22Rv1 (cell line): ENCODE data around the gene ST3GAL5.

ENCODE experiments used
- H3K27ac ChIP-seq: fragments of 450-650 bp; 2 replicates; pipeline ENCODE4 v1.5.1; 2017
- ZFX ChIP-seq: fragments of 450-650 bp; IDR thresholded peaks from 2 replicates; pipeline ENCODE4 v1.6.1; 2017; ENCODE audit warnings: antibody characterized with exemption, borderline replicate concordance
- TF ChIP-seq, protein P1 (sequence below): fragments of 450-650 bp; IDR thresholded peaks from 2 replicates; pipeline ENCODE4 v1.5.1; 2017; ENCODE audit warnings: mild to moderate bottlenecking

ST3GAL5 gene

DNA sequence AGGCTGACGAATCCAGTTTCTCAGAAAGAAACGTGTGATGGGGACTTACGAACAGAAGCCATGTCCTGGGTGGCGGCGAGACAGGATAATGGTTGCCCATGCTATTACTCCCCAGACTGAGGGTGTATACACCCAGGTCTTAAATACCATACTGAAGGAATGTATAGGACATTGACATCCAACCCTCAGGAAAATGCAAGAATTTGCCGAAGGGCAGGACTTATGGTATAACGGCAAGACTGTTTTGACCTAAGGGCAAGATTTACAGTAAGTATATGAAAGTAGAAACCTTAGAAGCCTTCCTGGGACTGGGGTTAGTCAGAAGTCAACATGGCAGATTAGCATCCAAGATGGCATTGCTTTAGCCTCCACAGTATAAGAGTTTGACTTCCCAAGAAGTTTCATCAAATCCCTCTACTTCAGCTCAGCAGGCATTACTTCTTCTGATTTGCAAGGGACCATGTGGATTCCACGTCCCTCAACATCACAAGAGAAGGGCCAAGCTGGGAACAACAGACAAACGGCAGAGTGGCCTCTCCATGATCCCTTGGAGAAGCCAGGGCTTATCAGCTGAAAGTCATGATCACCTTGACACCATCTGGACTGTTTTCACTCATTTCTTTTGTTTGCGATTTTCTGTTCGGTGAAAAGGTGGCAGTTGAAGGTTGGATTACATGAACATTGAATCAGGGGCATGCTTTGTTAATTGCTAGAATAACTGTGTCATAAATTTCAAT, 21.1 kb downstream of the ST3GAL5 start:
- H3K27ac ChIP-seq: no peak overlapping the region
- TF ChIP-seq, protein P1, sequence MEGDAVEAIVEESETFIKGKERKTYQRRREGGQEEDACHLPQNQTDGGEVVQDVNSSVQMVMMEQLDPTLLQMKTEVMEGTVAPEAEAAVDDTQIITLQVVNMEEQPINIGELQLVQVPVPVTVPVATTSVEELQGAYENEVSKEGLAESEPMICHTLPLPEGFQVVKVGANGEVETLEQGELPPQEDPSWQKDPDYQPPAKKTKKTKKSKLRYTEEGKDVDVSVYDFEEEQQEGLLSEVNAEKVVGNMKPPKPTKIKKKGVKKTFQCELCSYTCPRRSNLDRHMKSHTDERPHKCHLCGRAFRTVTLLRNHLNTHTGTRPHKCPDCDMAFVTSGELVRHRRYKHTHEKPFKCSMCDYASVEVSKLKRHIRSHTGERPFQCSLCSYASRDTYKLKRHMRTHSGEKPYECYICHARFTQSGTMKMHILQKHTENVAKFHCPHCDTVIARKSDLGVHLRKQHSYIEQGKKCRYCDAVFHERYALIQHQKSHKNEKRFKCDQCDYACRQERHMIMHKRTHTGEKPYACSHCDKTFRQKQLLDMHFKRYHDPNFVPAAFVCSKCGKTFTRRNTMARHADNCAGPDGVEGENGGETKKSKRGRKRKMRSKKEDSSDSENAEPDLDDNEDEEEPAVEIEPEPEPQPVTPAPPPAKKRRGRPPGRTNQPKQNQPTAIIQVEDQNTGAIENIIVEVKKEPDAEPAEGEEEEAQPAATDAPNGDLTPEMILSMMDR: no peak
- no peak for TF ChIP-seq ZFX

DNA sequence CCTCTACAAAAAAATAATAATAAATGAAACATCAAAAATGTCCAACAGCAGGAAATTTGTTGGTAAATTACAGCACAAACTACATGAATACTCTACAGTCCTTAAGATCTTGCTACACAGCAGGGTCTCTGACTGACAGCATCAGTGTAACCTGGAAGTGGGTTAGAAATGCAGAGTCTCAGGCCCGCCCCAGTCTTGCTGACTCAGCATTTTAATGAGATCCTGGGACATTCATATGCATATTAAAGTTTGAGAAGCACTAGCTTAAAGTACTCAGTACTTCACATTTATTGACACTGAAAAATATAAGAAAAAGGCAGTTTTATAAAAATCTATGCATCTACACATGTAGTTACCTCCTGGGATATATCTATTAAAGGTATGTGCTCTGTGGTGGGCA, 21.7 kb downstream of the ST3GAL5 start:
- H3K27ac ChIP-seq: no peak overlapping the region
- TF ChIP-seq, protein P1: no peak
- no peak for TF ChIP-seq ZFX

DNA sequence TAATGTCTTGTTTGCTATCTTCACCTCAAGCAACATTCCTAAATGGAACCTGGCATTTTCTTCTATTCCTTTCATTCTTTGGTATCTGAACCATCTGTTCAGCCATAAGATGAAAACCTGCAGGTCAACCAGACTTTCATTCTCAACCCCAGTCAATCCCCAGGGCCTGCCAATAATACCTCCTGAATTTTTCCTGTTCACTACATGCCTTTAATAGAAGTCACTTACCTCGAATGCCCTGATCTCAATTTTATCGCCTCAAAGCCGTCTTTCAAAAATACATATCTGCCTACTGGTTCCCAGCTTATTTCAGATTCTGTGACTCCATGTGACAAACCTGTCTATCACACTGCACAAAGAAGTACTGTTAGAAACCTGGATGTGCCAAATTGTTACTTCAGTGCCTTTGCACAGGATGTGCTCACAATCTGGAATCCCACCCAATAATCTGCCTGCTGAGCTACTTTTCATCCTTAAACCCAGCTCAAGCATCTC, 22.6 kb downstream of the ST3GAL5 start:
- H3K27ac ChIP-seq: no peak overlapping the region
- TF ChIP-seq, protein P1: no peak
- no peak for TF ChIP-seq ZFX

DNA sequence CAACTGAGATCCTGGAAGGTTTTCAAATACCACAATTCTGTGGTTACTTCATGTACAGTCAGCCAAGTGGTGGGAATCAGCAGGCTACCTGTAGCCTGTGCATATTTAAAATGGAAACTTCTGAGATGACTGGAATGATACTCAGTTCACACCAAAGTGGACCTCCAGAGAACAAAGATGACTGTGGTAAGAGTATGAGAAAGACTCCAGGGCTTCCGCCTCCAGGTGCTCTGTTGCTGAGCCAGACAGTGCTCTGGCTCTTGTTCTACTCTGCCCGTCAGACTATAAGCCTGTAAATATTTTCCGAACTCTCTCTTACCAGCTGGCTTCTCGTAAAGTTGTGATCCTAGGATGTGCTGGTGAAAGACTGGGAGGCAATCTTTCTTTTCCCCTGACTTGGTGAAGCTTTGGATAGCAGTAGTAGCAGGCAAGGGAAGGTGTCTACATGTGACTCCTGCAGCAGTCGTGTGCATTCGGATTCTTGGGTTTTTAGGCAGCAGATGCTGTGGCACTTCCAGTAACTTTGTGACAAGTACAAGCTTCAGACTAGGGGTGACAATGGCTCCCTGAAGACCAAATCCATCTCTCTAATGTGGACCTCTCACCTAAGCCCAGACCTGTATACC, 23.1 kb downstream of the ST3GAL5 start:
- no peak overlapping the region for H3K27ac ChIP-seq
- TF ChIP-seq, protein P1: no peak
- no peak for TF ChIP-seq ZFX

DNA sequence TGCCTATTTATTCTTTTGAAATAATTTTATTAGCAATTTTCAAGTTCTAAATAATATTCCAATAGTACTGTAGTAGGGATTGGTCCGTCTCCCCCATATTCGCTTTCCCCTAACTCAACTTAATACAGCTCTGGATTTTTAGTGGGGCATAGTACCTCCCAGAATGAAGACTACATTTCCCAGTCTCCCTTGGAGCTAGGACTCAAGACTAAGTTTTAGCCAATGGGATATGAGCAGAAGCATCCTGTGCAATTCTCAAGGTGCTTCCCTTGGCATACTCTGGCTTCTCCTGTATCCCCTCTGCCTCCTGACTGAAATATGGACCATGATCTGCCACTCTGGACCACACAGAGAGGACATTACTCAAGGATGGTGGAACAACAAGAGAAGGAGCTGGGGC, 24.1 kb downstream of the ST3GAL5 start:
- H3K27ac ChIP-seq: no peak overlapping the region
- TF ChIP-seq, protein P1: no peak
- TF ChIP-seq ZFX: no peak

DNA sequence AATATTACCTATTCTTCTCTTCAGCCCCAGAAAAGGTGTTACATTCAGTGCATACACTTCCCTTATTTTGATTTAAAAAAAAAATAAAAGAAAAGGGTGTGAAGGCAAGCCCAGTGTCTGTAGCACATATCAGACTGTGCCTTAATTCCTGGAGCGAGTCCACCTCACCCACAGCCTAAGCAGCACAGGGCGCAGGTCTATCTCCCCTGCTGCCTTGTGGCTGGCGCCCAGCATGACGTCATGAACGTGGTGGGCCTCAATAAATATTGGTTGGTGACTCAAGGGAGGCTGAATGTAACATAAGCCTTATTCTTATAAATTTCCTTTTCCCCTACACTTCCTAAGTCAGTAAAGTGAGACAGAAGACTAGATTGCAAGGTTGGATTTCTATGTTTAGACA, 26.4 kb downstream of the ST3GAL5 start:
- H3K27ac ChIP-seq: no peak overlapping the region
- TF ChIP-seq ZFX: no peak
- TF ChIP-seq, protein P1: no peak

DNA sequence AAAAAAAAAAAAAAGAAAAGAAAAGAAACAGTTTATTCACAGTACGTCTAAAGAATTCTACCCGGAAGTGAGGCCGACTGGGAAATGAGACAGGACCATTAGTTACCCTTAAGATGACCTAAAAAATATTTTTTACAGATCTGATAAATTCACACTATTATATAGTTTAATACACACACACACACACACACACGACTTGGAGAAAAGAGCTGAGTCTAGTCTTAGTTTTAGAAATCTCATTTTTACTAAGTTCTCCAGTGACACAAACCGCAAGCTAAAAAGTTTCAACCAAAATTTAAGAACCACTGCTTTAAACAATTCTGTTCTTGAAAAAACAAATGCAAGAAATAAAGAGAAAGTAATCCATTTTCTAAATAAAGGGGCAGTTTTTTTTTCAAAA, 27.1 kb downstream of the ST3GAL5 start:
- TF ChIP-seq, protein P1: no peak
- no peak for TF ChIP-seq ZFX
- no peak overlapping the region for H3K27ac ChIP-seq
